Measurements from ENCODE around the gene RASA2.

RASA2 gene

GRCh38 chr3:141524988-141525387 is 38.2 kb downstream of the RASA2 start:
- Histone ChIP-seq H3K9me2 (replicated peaks; ENCODE audit: low read depth, low read length) (no peaks in the 10 kb centered on the region), H4K20me1 (ENCODE audit: insufficient read depth, low read length, poor library complexity, severe bottlenecking) (peaks cover 5% of the 10 kb centered on the region), H3K9me3 (ENCODE audit: insufficient read depth, low read depth, low read length) (no peaks in the 10 kb centered on the region), H3K9ac (ENCODE audit: low read depth, low read length, poor library complexity, severe bottlenecking) (no peak overlapping the region), H3K4me2 (ENCODE audit: low read depth, low read length, poor library complexity, severe bottlenecking) (no peak overlapping the region), H3F3A (ENCODE audit: low read depth) (no peaks in the 10 kb centered on the region), H3K4me3 (ENCODE audit: low read length, poor library complexity, severe bottlenecking) (no peak overlapping the region), H3K79me2 (ENCODE audit: insufficient read depth, low read length) (peaks cover 12% of the 10 kb centered on the region), H3K36me3 (ENCODE audit: insufficient read depth, low read length) (peaks cover 20% of the 10 kb centered on the region; the same call in 1 of the 2 replicates), H2AFZ (ENCODE audit: low read length) (no peak overlapping the region), H3K27me3 (ENCODE audit: insufficient read depth, low read length, poor library complexity, severe bottlenecking) (no peaks in the 10 kb centered on the region), H3K4me1 (ENCODE audit: insufficient read depth, low read length, poor library complexity, severe bottlenecking) (peaks cover 16% of the 10 kb centered on the region)
- TF ChIP-seq EZH2phosphoT487 (IDR thresholded peaks at IDR 0.05; ENCODE audit: borderline replicate concordance), result no peak

GRCh38 chr3:141525814-141526213 is 39.0 kb downstream of the RASA2 start:
- peaks cover 12% of the 10 kb centered on the region for H3K79me2 ChIP-seq (ENCODE audit: insufficient read depth, low read length)

DNA sequence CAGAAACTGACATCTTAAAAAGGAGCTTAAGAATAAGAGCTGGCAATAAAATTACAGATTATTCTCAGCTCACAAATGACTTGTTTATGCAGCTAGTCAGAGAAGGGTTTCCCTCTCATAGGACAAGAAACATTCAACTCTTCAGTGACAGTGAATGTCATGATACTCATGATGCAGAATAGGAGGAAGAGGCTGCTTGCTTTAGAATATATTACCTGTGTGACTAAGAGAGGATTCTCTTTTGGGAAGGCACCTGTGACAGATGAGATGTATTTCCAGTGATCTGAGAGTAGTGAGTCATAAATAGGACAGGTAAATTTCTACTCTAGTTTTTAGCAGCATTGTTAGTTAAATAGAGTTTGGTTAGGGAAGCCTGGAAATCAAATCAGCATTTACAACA is 39.9 kb downstream of the RASA2 start:
- TF ChIP-seq EZH2phosphoT487 (IDR thresholded peaks at IDR 0.05; ENCODE audit: borderline replicate concordance), result no peak
- TF ChIP-seq, protein P1, sequence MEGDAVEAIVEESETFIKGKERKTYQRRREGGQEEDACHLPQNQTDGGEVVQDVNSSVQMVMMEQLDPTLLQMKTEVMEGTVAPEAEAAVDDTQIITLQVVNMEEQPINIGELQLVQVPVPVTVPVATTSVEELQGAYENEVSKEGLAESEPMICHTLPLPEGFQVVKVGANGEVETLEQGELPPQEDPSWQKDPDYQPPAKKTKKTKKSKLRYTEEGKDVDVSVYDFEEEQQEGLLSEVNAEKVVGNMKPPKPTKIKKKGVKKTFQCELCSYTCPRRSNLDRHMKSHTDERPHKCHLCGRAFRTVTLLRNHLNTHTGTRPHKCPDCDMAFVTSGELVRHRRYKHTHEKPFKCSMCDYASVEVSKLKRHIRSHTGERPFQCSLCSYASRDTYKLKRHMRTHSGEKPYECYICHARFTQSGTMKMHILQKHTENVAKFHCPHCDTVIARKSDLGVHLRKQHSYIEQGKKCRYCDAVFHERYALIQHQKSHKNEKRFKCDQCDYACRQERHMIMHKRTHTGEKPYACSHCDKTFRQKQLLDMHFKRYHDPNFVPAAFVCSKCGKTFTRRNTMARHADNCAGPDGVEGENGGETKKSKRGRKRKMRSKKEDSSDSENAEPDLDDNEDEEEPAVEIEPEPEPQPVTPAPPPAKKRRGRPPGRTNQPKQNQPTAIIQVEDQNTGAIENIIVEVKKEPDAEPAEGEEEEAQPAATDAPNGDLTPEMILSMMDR (conservative IDR thresholded peaks at IDR 0.05; ENCODE audit: low read length), result no peak
- H3K79me2 ChIP-seq (ENCODE audit: insufficient read depth, low read length), result peaks cover 12% of the 10 kb centered on the region
- no peaks in the 10 kb centered on the region for H3K27me3 ChIP-seq (ENCODE audit: insufficient read depth, low read length, poor library complexity, severe bottlenecking)
- no peaks in the 10 kb centered on the region for H3F3A ChIP-seq (ENCODE audit: low read depth)
- no peak overlapping the region for H2AFZ ChIP-seq (ENCODE audit: low read length)
- H3K9me2 ChIP-seq (replicated peaks; ENCODE audit: low read depth, low read length), result no peaks in the 10 kb centered on the region
- H3K4me3 ChIP-seq (ENCODE audit: low read length, poor library complexity, severe bottlenecking), result no peak overlapping the region
- H3K9ac ChIP-seq (ENCODE audit: low read depth, low read length, poor library complexity, severe bottlenecking), result no peak overlapping the region
- no peak overlapping the region for H3K4me2 ChIP-seq (ENCODE audit: low read depth, low read length, poor library complexity, severe bottlenecking)
- H3K36me3 ChIP-seq (ENCODE audit: insufficient read depth, low read length), result peaks cover 21% of the 10 kb centered on the region; the same call in 1 of the 2 replicates
- peaks cover 19% of the 10 kb centered on the region for H3K4me1 ChIP-seq (ENCODE audit: insufficient read depth, low read length, poor library complexity, severe bottlenecking)
- H4K20me1 ChIP-seq (ENCODE audit: insufficient read depth, low read length, poor library complexity, severe bottlenecking), result peaks cover 2% of the 10 kb centered on the region
- H3K9me3 ChIP-seq (ENCODE audit: insufficient read depth, low read depth, low read length), result no peaks in the 10 kb centered on the region

More at GRCh38 chr3:141525814-141526213, 39.0 kb downstream of the RASA2 start:
- Histone ChIP-seq H3K9me2 (replicated peaks; ENCODE audit: low read depth, low read length) (no peaks in the 10 kb centered on the region), H3K27me3 (ENCODE audit: insufficient read depth, low read length, poor library complexity, severe bottlenecking) (no peaks in the 10 kb centered on the region), H3K4me2 (ENCODE audit: low read depth, low read length, poor library complexity, severe bottlenecking) (no peak overlapping the region), H3K4me3 (ENCODE audit: low read length, poor library complexity, severe bottlenecking) (no peak overlapping the region), H4K20me1 (ENCODE audit: insufficient read depth, low read length, poor library complexity, severe bottlenecking) (peaks cover 5% of the 10 kb centered on the region), H3K9ac (ENCODE audit: low read depth, low read length, poor library complexity, severe bottlenecking) (no peak overlapping the region), H2AFZ (ENCODE audit: low read length) (no peak overlapping the region), H3K4me1 (ENCODE audit: insufficient read depth, low read length, poor library complexity, severe bottlenecking) (peaks cover 19% of the 10 kb centered on the region), H3K36me3 (ENCODE audit: insufficient read depth, low read length) (peaks cover 21% of the 10 kb centered on the region; the same call in 1 of the 2 replicates), H3K9me3 (ENCODE audit: insufficient read depth, low read depth, low read length) (no peaks in the 10 kb centered on the region), H3F3A (ENCODE audit: low read depth) (no peaks in the 10 kb centered on the region)
- TF ChIP-seq, protein P1 (conservative IDR thresholded peaks at IDR 0.05; ENCODE audit: low read length), result no peak
- TF ChIP-seq EZH2phosphoT487 (IDR thresholded peaks at IDR 0.05; ENCODE audit: borderline replicate concordance), result no peak

GRCh38 chr3:141528800-141529199 is 42.0 kb downstream of the RASA2 start:
- no peak overlapping the region for H3K4me2 ChIP-seq (ENCODE audit: low read depth, low read length, poor library complexity, severe bottlenecking)
- peaks cover 10% of the 10 kb centered on the region for H3K79me2 ChIP-seq (ENCODE audit: insufficient read depth, low read length)
- peaks cover 12% of the 10 kb centered on the region; the same call in 1 of the 2 replicates for H3K36me3 ChIP-seq (ENCODE audit: insufficient read depth, low read length)
- no peaks in the 10 kb centered on the region for H3K27me3 ChIP-seq (ENCODE audit: insufficient read depth, low read length, poor library complexity, severe bottlenecking)
- H2AFZ ChIP-seq (ENCODE audit: low read length), result no peak overlapping the region
- no peaks in the 10 kb centered on the region for H4K20me1 ChIP-seq (ENCODE audit: insufficient read depth, low read length, poor library complexity, severe bottlenecking)
- peaks cover 19% of the 10 kb centered on the region for H3K4me1 ChIP-seq (ENCODE audit: insufficient read depth, low read length, poor library complexity, severe bottlenecking)
- TF ChIP-seq, protein P1 (conservative IDR thresholded peaks at IDR 0.05; ENCODE audit: low read length), result no peak
- TF ChIP-seq EZH2phosphoT487 (IDR thresholded peaks at IDR 0.05; ENCODE audit: borderline replicate concordance), result no peak
- no peak overlapping the region for H3K4me3 ChIP-seq (ENCODE audit: low read length, poor library complexity, severe bottlenecking)
- no peaks in the 10 kb centered on the region for H3K9me3 ChIP-seq (ENCODE audit: insufficient read depth, low read depth, low read length)
- H3F3A ChIP-seq (ENCODE audit: low read depth), result no peaks in the 10 kb centered on the region
- no peak overlapping the region for H3K9ac ChIP-seq (ENCODE audit: low read depth, low read length, poor library complexity, severe bottlenecking)
- H3K9me2 ChIP-seq (replicated peaks; ENCODE audit: low read depth, low read length), result no peaks in the 10 kb centered on the region
